Measurements from ENCODE around the gene PTK6.

PTK6 gene

GRCh38 chr20:63557481-63557891 is 20.3 kb upstream of the PTK6 start:
- no peak for DNase-seq (ENCODE audit: low read depth in 2 of 2)

DNA sequence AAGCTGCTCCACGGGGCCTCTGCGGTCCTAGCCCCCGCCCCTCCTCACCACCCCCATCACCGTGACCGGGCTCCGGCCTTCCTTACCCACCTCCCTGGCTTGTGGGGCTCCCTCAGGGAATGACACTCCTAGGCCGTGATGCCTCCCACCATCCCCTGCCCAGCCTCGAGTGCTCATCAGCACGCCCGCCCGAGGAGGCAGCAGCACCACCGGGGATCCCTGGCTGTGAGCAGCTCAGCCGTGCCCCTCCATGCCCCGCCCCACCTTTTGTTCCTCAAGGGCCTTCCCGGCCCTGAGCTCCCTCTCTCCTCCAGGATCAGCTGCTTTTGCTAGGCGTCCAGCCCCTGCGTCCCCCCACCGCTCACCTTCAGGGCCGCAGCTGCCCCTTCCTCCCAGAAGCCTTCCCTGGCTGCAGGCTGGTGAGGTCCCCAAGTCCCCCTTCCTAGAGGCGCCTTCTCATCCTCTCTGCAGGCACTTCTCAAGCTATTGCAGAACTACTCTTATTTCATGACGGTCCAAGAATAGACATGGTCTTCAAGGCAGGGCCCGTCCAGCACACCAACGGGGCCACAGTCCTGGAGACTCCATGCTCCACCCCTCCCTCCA is 19.8 kb upstream of the PTK6 start:
- no peak for DNase-seq (ENCODE audit: low read depth in 2 of 2)

DNA sequence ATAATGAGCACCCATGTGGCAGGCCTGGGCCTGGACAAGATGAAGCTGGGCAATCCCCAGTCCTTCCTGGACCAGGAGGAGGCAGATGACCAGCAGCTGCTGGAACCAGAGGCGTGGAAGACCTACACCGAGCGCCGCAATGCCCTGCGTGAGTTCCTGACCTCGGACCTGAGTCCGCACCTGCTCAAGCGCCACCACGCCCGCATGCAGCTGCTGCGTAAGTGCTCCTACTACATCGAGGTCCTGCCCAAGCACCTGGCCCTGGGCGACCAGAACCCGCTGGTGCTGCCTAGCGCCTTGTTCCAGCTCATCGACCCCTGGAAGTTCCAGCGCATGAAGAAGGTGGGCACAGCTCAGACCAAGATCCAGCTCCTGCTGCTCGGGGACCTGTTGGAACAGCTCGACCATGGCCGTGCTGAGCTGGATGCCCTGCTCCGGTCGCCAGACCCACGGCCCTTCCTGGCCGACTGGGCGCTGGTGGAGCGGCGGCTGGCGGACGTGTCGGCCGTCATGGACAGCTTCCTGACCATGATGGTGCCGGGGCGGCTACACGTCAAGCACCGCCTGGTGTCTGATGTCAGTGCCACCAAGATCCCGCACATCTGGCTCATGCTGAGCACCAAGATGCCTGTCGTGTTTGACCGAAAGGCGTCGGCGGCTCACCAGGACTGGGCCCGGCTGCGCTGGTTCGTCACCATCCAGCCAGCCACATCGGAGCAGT is 18.6 kb upstream of the PTK6 start:
- no peak for DNase-seq (ENCODE audit: low read depth in 2 of 2)

GRCh38 chr20:63554361-63555278 is 17.4 kb upstream of the PTK6 start:
- no peak for DNase-seq (ENCODE audit: low read depth in 2 of 2)

DNA sequence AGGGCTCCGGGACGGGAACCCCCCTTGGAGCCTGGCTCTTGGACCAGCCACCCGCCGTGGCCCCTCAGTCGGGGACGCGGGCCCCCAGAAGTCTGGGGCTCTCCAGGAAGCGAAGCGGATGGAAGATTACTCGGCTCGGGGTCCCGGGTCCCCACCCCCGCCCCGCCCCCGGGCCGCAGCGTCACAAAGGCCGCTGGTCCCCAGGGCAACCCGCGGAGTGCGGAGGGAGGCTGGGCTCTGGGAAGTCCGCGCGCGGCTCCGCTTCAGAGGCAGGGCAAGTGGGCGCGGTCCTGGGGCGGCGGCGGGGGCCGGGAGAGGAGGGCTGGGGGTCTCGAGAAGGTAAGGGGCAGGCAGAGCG is 16.7 kb upstream of the PTK6 start, which contains the start of gene FNDC11:
Gene FNDC11 (plus strand): TSS at position 227 of the 358 bp plus-strand sequence. CDS start 1,505 bp downstream, outside the sequence.
- DNase-seq (ENCODE audit: low read depth in 2 of 2) = no peak

DNA sequence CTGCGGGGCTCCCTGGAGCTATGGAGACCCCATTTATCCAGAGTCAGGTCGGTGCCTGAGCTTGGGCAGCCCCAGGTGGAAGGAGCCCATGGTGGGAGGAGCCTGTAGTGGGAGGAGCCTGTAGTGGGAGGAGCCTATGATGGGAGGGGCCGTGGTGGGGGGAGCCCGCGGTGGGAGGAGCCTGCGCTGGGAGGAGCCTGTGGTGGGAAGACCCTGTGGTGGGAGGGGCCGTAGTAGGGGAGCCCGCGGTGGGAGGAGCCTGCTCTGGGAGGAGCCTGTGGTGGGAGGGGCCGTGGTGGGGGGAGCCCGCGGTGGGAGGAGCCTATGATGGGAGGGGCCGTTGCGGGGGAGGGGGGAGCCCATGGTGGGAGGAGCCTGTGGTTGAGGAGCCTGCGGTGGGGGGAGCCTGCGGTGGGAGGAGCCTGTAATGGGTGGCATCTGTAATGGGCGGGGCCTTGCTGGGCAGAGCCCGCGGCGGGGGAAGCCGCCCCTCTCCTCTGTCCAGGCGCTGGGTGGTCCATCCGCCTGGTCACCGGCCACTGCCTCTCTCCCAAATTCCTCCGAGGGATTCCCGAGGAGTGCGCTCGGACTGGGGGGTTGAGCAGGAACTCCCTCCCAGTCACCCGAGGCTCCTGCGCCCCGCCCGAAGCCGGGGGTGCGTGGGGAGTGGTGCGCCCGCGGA is 16.2 kb upstream of the PTK6 start:
- peak; percentile 63 to 83 for DNase-seq (ENCODE audit: low read depth in 2 of 2)

DNA sequence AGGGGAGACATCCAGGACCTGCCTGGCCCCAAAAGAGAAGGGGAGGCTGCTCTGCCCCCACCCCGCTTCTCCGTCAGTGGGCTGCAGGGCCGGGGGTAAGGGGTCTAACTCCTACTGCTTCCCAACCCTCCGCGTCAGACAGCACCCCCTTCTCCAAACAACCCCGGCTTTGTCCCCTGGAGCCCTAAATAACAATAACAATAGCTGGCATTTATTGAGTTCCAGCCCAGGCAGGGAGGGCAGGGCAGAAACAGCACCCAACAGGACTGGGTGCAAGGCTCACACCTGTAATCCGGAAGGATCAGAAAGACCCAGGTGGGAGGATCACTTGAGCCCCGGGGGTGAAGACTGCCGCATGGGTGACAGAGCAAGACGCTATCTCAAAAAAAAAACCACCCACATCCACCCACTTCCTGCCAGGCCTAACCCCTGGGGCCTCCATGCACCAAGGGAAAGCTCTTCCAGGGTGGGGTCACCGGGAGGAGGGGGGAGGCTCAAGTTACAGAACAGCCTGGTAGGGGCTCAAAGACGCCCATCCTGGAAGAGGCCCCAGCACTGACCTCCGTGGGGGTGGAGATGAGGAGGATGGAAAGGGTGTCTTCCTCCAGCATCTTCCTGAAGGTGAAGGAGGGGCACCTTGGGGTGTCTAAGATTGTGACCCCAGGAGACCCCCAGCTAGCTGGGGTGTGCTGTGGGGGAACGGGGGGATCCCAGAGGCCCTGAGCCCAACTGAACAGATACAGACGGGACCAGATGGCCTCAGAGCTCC is 15.5 kb upstream of the PTK6 start:
- no peak for DNase-seq (ENCODE audit: low read depth in 2 of 2)

GRCh38 chr20:63551068-63551467 is 13.9 kb upstream of the PTK6 start:
- DNase-seq (ENCODE audit: low read depth in 2 of 2) = no peak

DNA sequence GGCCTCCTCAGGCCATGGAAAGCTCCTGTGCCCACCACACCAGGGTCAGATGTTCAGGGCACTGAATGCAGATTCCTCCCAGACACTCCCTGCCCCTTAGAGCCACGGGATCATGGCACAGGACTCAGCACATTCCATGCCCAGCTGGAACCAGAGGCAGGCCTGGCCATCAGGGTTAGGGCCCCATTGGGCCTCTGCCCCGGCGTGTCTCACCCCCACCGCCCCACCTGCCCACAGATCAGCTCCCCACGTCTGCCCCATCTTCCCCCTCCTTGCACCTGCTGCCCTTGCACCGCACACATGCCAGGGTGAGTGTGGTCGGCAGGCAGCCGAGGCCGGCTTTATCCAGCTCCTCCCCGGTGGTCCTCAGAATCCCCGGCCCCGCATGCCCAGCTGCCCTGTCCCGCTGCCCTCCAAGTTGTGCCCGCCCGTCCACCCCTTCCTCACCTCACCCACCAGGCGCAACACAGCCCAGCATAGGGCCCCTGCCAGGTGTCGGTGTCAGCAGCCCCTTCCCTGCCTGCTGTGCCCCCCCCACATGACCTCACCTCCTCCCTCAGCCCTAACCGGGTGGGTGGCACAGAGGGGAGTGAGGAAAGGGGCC is 12.6 kb upstream of the PTK6 start:
- no peak for DNase-seq (ENCODE audit: low read depth in 2 of 2)

GRCh38 chr20:63549019-63549418 is 11.8 kb upstream of the PTK6 start:
- no peak for DNase-seq (ENCODE audit: low read depth in 2 of 2)

GRCh38 chr20:63548542-63548941 is 11.4 kb upstream of the PTK6 start:
- DNase-seq (ENCODE audit: low read depth in 2 of 2) = no peak

DNA sequence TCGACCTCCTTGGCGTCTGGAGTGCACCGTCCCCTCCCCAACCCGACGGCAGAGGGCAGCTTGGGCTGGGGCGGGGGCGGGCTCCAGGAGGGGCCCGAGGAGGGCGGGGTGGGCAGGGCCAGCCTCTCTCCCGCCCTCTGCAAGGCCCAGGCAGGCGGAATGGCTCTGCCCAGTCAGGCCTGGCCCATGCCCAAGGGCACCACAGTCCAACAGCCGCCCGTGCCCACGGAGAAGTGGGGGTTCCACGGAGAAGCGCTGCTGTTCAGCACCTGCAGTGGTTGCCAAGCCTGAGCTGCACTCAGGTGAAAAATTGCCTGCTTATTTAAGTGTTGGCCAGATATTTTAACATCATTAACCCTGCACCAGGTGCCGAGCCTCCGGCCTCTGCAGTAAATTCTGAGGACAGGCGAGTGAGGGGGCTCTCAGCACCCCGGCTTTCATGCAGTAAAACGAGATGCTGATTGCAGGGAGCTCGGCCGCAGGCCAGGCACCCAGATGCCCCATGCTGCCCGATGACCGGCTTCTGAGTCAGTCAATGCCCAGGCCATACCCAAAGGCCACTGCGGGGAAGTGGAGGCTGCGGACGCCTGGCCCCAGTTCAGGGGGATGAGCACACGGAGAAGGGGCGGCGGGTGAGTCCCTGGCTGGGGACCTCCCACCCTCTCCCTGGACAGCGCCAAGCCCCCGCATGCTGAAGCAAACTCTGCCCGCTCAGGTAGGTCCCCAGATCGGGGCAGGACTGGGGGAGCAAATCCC is 10.7 kb upstream of the PTK6 start, which contains the start of gene SRMS:
Gene SRMS (minus strand): TSS at position 25 of the 756 bp plus-strand sequence. CDS start 286 bp downstream, outside the sequence.
- DNase-seq (ENCODE audit: low read depth in 2 of 2) = no peak

GRCh38 chr20:63546956-63547724 is 10.0 kb upstream of the PTK6 start:
- DNase-seq (ENCODE audit: low read depth in 2 of 2) = no peak

- no peak for DNase-seq (ENCODE audit: low read depth in 2 of 2)
Observed at GRCh38 chr20:63546256-63546955, 9.2 kb upstream of the PTK6 start.

- DNase-seq (ENCODE audit: low read depth in 2 of 2) = no peak
Observed at GRCh38 chr20:63545814-63546213, 8.6 kb upstream of the PTK6 start.

DNA sequence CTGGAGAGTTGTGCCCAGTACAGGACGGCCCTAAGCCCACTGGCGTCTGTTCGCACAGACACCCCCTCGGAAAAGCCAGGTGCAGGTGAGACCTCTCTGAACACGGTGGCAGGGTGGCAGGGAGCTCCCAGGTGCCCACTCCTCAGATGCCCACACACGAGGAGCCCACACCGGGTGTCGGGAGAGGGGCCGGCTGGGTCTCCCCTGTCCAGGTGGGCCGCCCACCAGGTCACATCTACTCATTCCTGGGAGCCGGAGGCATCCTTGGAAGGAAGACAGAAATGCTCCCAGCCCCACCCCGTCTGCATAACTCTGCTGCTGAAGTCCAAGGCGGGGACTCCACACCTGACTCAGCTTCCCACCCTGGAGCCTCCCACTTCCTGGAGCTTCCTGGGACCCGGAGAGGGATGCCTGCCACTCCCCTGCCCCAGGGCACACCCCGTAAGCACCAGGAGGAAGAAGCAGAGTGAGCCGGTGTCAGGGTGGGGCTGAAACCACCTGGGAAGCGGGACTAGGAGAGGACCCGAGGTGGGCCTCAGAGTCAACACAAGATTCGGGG is 7.9 kb upstream of the PTK6 start:
- no peak for DNase-seq (ENCODE audit: low read depth in 2 of 2)

DNA sequence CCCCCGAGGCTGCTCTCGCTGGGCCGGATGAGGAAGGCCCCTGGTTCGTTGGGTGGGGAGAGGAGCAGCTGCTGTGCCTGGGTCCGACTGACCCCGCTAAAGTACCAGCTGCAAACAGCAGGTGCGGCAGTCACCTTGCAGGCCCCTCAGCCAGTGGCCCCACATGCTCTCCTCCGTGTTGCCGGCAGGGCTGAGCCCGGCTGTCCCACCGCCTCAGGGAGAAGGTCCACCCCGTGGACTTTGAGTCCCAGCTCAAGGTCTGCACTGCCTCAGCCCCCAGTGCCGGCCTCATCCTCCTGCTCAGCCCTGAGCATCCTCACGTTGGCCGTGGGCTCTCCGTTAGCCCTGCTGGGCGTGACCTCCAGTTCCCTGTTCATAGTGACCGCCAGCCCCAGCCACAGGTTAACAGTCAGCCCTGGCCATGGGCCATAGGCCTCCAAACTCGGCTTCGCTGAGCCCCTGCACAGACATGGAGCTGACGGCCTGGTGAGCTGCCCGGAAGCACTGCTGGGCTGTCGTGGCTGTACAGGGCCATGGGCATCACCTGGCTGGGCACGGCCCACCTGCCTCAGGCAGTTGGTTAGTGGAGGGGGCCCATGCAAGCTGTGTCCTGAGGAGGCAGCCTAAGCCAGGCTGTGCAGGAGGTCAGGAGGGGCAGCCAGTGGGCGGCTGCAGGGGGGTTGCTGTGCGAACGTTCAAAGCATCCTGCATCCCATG is 7.2 kb upstream of the PTK6 start:
- no peak for DNase-seq (ENCODE audit: low read depth in 2 of 2)
